ENCODE measurements around the gene GSKIP.
A peak's percentile ranks its signal among the peaks of the same experiment; 100 is the strongest.
"Not testable (repeated sequence)": the region's sequence is repeated elsewhere in the genome, so short reads cannot be mapped to it uniquely, and the experiment has no call there.

The GSKIP gene

GRCh38 chr14:96362965-96363750 is at the start of gene GSKIP, which contains the start of gene ATG2B:
Gene GSKIP (plus strand): TSS chr14:96363526. CDS start chr14:96382248, 18,722 bp downstream.
Gene ATG2B (minus strand): TSS chr14:96363341. CDS start chr14:96362976, 365 bp downstream.
- peak; percentile 95 for DNase-seq

- no peak for DNase-seq
Measured at GRCh38 chr14:96316087-96316486, 47.2 kb upstream of the GSKIP start.

- DNase-seq, result no peak
Measured at GRCh38 chr14:96318836-96319235, 44.5 kb upstream of the GSKIP start.

DNA sequence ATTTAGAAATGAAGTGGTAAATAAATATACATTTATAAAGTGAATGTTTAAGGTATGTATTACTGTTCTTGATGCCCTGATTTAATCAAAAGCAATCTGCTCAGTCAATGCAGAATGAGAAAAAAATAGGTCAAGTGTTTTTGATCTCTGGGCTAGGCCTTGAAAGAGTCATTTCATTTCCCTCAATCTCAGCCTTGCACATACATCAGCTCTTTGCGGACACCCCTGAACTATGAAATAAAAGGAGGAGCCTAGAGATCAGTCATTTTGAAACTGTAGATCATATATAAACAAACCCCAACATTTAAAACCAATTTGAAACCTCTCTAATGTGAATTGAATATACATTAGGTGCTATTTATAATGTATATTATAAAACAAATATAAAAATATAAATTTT is 42.7 kb upstream of the GSKIP start:
- no peak for DNase-seq

DNA sequence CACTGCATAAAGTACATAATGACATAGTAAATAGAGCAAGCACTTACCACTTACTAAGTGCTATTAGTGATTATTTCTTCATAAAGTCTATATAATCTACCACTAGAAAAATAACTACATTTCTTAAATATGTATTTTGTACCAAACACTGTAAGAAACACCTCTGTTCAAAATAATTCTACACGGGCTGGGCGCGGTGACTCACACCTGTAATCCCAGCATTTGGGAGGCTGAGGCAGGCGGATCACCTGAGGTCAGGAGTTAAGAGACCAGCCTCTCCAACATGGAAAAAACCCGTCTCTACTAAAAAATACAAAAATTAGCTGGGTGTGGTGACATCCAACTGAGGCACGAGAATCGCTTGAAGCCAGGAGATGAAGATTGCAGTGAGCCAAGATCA is 39.1 kb upstream of the GSKIP start:
- DNase-seq, result no peak

DNA sequence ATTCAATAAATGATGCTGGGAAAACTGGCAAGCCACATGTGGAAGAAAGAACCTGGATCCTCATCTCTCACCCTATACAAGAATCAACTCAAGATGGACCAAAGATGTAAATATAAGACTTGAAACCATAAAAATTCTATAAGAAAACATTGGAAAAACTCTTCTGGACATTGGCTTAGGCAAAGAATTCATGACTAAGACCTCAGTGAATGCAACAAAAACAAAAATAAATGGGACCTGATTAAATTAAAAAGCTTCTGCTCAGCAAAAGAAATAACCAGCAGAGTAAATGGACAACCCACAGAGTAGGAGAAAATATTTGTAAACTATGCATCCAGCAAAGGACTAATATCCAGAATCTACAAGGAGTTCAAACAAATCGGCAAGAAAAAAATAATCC is 24.8 kb upstream of the GSKIP start:
- DNase-seq, result no peak

GRCh38 chr14:96341323-96341722 is 22.0 kb upstream of the GSKIP start:
- DNase-seq, result no peak

- no peak for DNase-seq
Measured at GRCh38 chr14:96345669-96346068, 17.7 kb upstream of the GSKIP start.

GRCh38 chr14:96347957-96348356 is 15.4 kb upstream of the GSKIP start:
- not testable (repeated sequence) for DNase-seq

DNA sequence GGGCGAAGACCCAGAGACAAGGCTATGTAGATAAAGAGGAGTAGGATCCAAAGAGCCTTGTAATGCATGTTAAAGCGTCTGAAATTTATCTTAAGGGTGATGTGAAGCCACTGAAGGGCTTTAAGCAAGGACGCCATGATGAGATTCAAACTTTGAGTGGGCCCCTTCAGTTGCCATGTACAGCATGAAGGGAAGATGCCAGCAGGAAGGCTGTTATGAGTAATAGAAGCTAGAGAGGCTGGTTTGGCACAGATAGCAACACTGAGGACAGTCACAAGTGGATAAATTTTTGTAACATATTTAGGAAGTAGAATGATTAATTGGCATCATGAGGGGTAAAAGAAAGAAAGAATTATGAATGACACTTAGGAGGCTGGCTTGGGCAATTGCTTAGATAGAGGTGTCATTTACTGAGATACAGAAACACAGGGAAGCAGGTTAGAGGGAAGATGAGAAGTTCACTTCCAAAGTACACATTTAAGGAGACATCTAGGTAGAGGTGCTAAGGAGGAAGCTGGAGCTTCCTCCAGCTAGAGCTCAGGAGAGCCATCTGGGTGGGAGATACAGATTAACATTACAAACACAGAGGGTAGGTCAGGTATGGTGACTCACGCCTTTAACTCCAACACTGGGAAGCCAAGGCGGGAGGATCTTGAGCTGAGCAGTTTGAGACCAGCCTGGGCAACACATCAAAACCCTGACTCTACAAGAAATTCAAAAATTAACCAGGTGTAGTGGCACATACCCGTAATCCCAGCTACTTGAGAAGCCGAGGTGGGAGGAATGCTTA is 13.8 kb upstream of the GSKIP start:
- no peak for DNase-seq

GRCh38 chr14:96351986-96352385 is 11.3 kb upstream of the GSKIP start:
- DNase-seq, result no peak

DNA sequence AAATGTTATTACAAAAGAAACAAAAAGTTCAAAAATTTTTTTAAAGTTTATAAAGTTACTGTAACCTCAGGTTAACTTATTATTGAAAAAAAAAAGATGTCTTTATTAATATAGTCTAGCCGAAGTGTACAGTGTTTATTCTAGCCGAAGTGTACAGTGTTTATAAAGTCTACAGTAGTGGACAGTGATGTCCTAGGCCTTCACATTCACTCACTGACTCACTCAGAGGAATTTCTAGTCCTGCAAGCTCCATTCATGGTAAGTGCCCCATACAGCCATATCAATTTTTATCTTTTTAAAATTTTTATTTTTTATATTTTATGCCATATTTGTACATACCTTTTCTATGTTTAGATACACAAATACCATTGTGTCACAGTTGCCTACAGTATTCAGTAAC is 10.6 kb upstream of the GSKIP start:
- no peak for DNase-seq

GRCh38 chr14:96354246-96354645 is 9.1 kb upstream of the GSKIP start:
- DNase-seq, result no peak

DNA sequence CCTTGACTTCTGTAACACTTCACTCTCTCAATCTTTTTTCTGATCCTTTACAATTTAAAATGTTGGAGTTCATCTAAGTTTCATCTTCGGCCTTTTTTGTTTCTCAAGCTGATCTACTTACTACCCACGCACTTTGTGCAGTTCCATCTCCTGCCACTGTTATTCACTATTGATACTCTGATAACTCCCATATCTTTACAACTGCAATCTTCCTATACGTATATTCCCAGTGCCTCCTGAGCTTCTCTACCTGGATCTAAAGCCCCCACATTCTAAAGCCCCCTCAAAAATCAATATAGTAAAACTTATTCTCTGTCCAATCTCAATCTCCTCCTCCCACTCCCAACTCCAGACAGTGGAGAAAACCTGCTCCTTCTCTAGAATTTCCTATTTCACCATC is 6.1 kb upstream of the GSKIP start:
- DNase-seq, result no peak

DNA sequence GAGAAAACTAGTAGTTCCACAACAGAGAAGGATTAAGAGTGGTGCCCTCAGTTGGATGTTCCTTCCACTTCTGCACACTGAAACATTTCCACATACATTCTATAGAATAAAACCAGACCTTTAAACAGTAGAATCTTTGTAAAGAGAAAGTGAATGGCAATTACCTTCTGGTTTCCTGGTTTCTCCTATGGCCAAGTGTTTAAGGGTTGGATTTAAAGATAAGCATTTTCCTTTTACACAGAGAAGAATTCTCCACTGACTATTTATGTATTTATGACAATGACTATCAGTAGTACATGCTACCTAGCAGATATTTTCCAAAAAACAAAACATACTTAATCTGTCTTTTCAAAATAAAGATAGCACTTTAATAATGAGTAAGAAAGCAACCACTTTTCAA is 3.4 kb upstream of the GSKIP start:
- DNase-seq, result no peak

DNA sequence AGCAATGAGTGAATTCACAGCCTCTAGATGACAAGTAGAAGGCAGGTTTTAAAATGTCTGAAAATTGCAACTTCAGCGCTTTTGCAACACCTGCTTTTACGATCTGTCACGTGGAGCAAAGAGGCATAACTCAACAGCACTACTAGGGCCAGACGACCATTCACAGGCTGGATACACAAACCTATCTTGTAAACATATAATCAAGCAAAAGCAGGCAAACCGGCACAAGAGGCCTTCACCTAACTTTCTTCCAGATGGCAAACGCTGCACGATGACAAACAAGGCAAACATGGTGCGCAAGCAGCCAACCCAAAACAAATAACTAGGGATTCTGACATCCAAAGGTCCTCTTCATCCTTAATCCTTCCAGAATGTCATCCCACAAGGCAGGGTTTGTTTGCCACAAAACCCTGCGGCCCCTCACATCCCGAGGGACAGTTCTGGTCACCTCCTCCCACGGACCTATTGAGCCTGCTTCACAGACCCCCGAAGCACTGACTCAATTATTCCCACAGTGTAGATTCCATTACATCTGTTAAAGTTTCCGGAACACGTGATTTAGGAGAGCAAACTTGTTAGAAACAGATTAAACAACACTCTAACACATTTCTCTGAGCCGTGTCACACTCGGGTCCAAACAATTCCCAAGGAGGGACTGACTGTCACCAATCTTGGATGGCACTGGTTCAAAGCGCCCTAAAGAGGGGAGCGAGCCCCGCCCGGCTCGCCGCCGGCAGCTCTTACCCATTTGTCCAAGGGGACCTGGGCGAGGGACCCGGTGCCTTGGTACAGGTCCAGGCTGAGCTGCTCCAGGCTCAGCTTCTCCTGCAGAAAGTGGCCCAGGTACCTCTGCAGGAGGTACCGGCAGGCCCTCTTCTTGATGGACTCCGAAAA is 1.0 kb upstream of the GSKIP start:
- DNase-seq, result peak; percentile 56

DNA sequence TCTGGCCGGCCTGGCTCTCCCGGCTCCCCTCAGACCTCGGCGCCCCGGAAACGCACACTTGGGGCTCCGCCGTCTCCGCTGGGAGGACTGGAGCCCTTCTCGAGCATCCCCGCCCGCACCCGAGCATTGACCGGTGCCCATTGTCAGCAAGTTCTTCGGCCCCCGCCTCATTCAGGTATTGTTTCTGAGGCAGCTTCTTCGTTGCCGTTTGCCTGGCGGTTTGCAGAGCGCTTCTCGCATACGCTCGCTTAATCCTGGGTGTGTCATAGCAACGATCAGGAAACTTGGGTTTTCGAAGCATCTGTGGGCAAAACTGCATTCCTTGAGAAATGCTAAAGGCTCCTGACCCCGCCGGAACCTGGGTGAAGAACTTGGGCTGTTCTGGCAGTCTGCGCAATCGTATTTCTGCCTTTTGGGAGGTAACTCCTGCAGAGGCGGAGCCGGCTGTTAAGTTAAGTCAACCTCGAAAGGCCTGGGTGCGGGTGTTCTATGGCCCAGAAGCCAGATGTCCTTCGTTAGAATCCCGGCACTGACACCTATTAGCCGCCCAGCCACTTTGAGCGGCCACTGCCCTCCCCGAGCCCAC is 518 bp downstream of the GSKIP start:
- DNase-seq, result peak; percentile 34

DNA sequence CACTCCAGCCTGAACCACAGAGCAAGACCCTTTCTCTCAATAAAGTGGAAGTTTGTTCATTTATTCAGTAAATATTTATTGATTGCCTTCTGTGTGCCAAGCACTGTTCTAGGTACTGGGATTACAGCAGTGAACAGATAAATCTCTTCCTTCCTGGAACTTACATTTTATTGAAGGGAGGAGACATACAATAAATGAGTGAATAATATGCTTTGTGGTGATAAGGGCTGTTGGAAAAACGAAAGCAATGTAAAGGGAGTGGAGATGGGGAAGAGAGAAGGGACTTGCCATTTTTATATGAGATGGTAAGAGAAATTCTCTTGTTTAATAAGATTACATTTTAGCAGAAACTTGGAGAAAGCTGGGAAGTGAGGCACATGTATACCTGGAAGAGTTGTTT is 1.6 kb downstream of the GSKIP start:
- no peak for DNase-seq

DNA sequence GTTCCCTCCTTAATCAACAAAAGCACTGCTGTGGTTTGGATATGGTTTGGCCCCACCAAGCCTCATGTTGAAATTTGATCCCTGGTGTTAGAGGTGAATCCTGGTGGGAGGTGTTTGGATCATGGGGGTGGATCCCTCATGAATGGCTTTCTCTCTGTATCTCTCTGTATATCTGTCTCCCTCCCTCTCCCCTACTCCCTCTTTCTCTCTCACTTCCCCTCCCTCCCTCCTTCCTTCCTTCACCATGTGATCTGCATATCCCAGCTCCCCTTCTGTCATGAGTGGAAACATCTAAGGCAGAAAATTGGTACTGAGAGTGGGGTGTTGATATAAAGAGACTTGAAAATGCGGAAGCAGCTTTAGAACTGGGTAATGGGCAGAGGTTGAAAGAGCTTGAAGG is 5.2 kb downstream of the GSKIP start:
- no peak for DNase-seq

GRCh38 chr14:96370528-96370927 is 7.2 kb downstream of the GSKIP start:
- no peak for DNase-seq

DNA sequence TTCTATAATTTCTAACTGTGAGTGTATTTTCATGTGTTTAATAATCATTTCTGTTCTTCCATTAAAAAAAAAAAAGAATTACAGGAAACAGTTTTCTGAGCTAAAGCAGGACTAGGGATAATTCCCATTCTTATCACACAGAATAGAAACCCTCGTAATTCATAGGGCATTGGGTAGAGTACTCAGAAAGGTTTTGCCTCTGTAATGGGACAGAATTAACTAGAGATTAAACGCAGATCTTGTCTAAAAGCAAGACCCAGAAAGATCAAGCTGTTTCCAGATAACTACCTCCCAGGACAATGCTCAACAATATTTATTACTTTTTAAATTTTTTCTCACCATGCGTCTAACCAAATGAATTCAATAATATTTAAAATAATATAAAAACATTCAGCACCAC is 10.2 kb downstream of the GSKIP start:
- DNase-seq, result no peak

- no peak for DNase-seq
Measured at GRCh38 chr14:96376093-96376492, 12.8 kb downstream of the GSKIP start.

DNA sequence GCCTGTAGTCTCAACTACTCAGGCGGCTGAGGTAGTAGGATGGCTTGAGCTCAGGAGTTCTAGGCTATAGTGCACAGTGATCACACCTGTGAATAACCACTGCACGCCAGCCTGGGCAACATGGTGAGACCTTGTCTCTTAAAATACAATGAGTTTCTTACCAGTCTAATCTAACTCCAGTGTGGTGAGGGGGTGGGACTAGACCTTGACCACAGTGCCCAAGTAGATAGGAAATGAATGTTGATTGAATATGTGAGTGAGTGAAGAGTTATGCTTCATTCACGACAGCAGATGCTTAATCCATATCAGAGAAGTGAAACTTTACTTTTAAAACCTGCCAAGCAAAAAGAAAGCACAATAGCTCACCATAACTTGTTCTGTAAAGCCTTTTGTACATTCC is 17.4 kb downstream of the GSKIP start:
- DNase-seq, result no peak
